AG04449 (cell line): ENCODE measurements around the gene EML6.

Experiments used
- CTCF ChIA-PET: fragments of 350-600 bp; formaldehyde crosslinking; extraction: SDS; loops from one replicate; lab custom pipeline; 2021; ENCODE audit warnings: antibody characterized with exemption; lab: Yijun Ruan, JAX
- POLR2A ChIA-PET: fragments of 400-600, 350-600 bp; formaldehyde crosslinking; extraction: SDS; loops from one replicate; lab custom pipeline; 2020; ENCODE audit warnings: antibody characterized with exemption, inconsistent platforms; lab: Yijun Ruan, JAX
- DNase-seq: peaks from one replicate; pipeline ENCODE4 v3.0.0-alpha.2; 2010; ENCODE audit warnings: low read depth, low spot score
- H3K4me3 ChIP-seq: 2 replicates; pipeline ENCODE4 v1.5.1; 2011; ENCODE audit warnings: low read depth, mild to moderate bottlenecking, control low read depth, low read length
- TF ChIP-seq, protein P1 (sequence below): IDR thresholded peaks from one replicate; pipeline ENCODE4 v1.5.1; 2011; ENCODE audit warnings: mild to moderate bottlenecking, moderate library complexity, low read length, control low read depth, inconsistent platforms; ENCODE audit not compliant: insufficient read depth; ENCODE audit errors: missing control alignments

EML6 gene

DNA sequence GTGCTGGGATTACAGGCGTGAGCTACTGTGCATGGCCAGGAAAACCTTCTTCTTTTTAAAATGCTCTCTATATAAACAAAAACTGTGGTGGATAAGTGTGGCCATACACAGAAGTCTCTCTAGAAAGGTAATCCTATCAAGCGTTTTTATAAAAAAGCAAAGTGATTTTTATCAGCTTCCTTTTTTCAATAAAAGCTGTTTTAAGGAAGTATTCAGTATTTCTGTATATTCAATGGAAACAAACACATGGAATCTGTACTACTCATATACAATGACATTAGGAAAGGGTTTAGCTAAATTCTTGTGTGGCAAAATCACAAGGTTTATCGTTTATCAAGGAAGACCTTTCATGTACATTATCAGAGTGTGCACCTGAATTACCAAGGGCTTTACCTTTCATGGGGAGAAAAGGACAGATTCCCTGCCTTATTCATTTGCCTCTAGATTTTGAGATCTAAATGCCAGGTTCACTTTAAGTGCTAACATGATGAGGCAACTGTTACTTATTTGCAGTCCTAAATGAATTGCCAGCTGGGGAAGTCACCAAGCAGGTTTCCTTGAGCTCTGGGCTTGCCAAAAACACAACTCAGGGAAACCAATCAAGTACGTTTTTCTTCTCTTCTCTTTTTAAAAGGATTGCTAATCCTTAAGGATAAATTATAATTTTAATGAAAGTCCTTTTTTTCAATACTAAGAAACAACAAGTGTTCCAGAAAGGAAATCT, 256.0 kb downstream of the EML6 start:
- DNase-seq, result no peak
- TF ChIP-seq, protein P1, sequence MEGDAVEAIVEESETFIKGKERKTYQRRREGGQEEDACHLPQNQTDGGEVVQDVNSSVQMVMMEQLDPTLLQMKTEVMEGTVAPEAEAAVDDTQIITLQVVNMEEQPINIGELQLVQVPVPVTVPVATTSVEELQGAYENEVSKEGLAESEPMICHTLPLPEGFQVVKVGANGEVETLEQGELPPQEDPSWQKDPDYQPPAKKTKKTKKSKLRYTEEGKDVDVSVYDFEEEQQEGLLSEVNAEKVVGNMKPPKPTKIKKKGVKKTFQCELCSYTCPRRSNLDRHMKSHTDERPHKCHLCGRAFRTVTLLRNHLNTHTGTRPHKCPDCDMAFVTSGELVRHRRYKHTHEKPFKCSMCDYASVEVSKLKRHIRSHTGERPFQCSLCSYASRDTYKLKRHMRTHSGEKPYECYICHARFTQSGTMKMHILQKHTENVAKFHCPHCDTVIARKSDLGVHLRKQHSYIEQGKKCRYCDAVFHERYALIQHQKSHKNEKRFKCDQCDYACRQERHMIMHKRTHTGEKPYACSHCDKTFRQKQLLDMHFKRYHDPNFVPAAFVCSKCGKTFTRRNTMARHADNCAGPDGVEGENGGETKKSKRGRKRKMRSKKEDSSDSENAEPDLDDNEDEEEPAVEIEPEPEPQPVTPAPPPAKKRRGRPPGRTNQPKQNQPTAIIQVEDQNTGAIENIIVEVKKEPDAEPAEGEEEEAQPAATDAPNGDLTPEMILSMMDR, result no peak
- ChIA-PET CTCF (interaction anchor here (0.6 to 4.7 kb wide), 5 partner anchors 9 to 189 kb away, joined by 3 to 15 read pairs (median 3); no protein-coding TSS in a partner anchor), POLR2A (no interaction called here)
- no peak overlapping the region for H3K4me3 ChIP-seq

DNA sequence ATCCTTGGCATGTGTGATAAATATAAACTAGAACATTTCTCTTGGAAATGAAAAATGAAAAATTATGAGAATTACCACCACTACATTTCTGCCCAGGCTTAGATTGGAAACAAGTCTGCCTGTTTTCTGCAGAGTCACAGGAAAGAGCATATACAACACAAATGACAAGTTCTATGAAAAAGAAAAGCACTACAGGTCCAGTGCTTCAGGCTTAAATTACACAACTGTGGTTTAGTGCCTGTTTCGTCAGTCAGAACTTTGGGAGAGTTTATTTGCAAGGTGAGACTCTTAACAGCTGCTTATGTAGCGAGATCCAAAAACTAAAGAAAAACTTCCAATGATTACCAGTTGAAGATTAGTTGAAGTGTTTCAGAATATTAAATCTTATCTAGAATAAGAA, 257.9 kb downstream of the EML6 start:
- CTCF ChIA-PET, result interaction anchor here (0.7 to 2.0 kb wide), 3 partner anchors 15 to 247 kb away, joined by 3 to 4 read pairs (median 3); no protein-coding TSS in a partner anchor
- TF ChIP-seq, protein P1, result no peak
- H3K4me3 ChIP-seq, result no peak overlapping the region
- DNase-seq, result no peak
- POLR2A ChIA-PET, result no interaction called here

DNA sequence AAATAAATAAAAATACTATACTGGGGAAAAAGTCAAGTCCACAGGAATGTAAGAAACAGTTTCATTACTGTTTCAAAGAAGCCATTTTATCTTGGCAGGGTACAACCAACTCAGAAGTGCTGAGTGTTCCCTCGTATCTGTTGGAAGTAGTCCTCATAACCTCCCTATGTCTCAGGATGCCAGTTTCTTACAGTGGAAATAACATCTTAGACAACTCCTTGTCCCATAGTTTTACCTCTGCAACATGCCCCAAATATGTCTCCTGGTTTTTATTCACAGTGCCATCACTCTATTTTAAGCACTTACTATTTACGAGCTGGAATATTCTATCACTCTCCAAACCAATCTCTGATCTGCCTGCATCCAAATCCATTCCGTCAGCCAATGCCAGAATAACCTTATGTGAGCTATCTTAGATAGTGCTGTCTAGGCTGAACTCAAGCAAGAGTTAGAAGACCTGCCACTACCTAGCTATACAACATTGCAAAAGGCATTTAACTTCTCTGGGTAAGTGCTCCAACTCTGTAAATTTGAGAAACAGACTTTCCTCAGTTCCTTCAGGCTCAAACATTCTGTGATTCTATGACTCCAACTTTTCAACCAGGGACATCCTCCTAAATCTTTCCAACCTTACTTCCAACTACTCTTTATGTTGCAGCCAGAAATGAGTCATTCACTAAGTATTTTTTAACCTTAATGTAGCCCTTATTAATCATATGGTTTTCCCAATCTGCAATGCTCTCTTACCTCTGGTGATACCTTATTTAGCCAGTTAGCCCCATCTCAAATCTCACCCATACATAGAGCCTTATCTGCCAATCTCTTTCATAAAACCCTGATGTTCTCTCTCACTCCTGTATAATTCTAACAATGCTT, 260.1 kb downstream of the EML6 start:
- DNase-seq, result no peak
- TF ChIP-seq, protein P1, result no peak
- ChIA-PET CTCF (interaction anchor here (1.1 to 2.3 kb wide), 3 partner anchors 15 to 191 kb away, joined by 3 to 7 read pairs (median 5); no protein-coding TSS in a partner anchor), POLR2A (no interaction called here)
- no peak overlapping the region for H3K4me3 ChIP-seq

DNA sequence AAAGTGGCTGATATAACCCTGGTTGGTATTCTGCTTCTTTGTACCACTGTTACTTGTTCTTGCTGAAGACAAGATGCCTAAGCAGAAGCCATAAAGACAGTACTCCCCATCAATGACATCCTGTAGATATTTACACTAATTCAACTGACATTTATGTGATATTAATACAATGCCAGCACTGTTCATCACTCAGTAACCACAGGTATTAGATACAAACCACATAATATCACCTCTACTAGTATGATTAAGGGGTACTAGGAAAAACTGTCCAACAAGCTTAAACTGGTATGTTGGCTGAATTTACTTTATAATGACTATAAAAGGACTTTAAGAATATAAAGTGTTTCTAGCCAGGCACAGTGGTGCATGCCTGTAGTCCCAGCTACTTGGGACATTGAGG, 261.0 kb downstream of the EML6 start:
- H3K4me3 ChIP-seq, result no peak overlapping the region
- ChIA-PET CTCF (interaction anchor here (2.1 to 2.3 kb wide), 2 partner anchors 64 to 190 kb away, joined by 5 to 7 read pairs; no protein-coding TSS in a partner anchor), POLR2A (no interaction called here)
- no peak for DNase-seq
- TF ChIP-seq, protein P1, result no peak

DNA sequence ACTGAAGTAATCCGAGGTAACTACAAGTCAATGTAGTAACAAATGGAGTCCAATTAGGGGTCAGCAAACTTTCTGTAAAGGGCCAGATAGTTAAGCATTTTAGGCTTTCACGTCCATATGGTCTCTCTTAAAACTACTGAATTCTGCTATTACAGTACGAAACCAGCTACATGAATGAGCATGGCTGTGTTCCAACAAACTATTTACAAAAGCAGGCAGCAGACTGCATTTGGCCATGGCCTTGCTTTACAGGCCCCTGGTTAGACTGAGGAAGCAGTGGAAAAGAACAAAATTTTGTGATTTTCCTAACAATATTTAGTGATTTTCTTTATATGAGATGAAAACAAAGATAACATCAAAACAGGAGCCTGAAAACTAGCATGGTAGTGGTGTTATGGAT, 262.8 kb downstream of the EML6 start:
- POLR2A ChIA-PET, result no interaction called here
- DNase-seq, result no peak
- TF ChIP-seq, protein P1, result no peak
- CTCF ChIA-PET, result interaction anchor here (0.8 to 1.5 kb wide), 3 partner anchors 10 to 183 kb away, joined by 3 read pairs; no protein-coding TSS in a partner anchor
- H3K4me3 ChIP-seq, result no peak overlapping the region
